ENCODE results near the gene BAZ1B. TPM values are rescaled to one million over a fixed set of nuclear protein-coding genes. Genes with fewer than 3 reads are reported as not detected.

Gene BAZ1B
- total and polyA plus RNA-seq, 9 of the 15 experiments (the other 6 are each of a cell fraction or from before 2014, with no cell fraction given): 15.0 to 134 (median 79.5) TPM

DNA sequence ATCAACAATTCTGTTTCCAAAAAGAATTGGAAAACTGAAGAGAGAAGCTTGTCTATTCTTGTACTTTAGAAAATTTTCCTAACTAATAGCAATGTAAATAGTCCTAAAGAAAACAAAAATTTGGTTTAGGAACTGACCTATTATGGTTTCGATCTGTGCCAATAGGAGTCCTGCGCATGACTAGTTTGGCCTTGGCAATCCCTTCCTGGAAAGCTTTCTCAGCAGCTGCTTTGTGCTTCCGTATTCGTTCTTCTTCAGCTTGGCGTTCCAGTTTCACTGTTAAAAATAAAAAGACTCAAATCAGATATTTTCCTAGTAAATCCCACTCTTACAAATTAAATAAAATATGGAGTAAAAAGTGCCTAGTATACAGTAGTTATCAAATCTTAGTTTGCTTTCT is 51.9 kb downstream of the BAZ1B start (continued):
- TF ChIP-seq ZMIZ1 (IDR thresholded peaks at IDR 0.05; ENCODE audit: low read depth in 2 of 2, low read length in 2 of 2): no peak
- no peak for TF ChIP-seq PHTF2 (CRISPR knock-in tag; IDR thresholded peaks at IDR 0.05)
- no peak for TF ChIP-seq ZNF311 (CRISPR knock-in tag; IDR thresholded peaks at IDR 0.05)
- no peak for TF ChIP-seq TEAD1 (CRISPR knock-in tag; IDR thresholded peaks at IDR 0.05)
- no peak for TF ChIP-seq STAG1 (CRISPR knock-in tag; IDR thresholded peaks at IDR 0.05; ENCODE audit: borderline replicate concordance)
- TF ChIP-seq, protein P1, sequence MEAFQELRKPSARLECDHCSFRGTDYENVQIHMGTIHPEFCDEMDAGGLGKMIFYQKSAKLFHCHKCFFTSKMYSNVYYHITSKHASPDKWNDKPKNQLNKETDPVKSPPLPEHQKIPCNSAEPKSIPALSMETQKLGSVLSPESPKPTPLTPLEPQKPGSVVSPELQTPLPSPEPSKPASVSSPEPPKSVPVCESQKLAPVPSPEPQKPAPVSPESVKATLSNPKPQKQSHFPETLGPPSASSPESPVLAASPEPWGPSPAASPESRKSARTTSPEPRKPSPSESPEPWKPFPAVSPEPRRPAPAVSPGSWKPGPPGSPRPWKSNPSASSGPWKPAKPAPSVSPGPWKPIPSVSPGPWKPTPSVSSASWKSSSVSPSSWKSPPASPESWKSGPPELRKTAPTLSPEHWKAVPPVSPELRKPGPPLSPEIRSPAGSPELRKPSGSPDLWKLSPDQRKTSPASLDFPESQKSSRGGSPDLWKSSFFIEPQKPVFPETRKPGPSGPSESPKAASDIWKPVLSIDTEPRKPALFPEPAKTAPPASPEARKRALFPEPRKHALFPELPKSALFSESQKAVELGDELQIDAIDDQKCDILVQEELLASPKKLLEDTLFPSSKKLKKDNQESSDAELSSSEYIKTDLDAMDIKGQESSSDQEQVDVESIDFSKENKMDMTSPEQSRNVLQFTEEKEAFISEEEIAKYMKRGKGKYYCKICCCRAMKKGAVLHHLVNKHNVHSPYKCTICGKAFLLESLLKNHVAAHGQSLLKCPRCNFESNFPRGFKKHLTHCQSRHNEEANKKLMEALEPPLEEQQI (IDR thresholded peaks at IDR 0.05): no peak
- TF ChIP-seq HEY1 (CRISPR knock-in tag; IDR thresholded peaks at IDR 0.05; ENCODE audit: borderline replicate concordance): no peak
- TF ChIP-seq, protein P2, sequence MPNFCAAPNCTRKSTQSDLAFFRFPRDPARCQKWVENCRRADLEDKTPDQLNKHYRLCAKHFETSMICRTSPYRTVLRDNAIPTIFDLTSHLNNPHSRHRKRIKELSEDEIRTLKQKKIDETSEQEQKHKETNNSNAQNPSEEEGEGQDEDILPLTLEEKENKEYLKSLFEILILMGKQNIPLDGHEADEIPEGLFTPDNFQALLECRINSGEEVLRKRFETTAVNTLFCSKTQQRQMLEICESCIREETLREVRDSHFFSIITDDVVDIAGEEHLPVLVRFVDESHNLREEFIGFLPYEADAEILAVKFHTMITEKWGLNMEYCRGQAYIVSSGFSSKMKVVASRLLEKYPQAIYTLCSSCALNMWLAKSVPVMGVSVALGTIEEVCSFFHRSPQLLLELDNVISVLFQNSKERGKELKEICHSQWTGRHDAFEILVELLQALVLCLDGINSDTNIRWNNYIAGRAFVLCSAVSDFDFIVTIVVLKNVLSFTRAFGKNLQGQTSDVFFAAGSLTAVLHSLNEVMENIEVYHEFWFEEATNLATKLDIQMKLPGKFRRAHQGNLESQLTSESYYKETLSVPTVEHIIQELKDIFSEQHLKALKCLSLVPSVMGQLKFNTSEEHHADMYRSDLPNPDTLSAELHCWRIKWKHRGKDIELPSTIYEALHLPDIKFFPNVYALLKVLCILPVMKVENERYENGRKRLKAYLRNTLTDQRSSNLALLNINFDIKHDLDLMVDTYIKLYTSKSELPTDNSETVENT (CRISPR knock-in tag; IDR thresholded peaks at IDR 0.05): no peak
- no peak for TF ChIP-seq SIN3A (IDR thresholded peaks at IDR 0.05; ENCODE audit: borderline replicate concordance in 2 of 2, control insufficient read depth in 1 of 2, low read depth in 2 of 2, low read length in 2 of 2)
- TF ChIP-seq ESRRB (CRISPR knock-in tag; IDR thresholded peaks at IDR 0.05; ENCODE audit: borderline replicate concordance): no peak
- TF ChIP-seq ZNF766 (CRISPR knock-in tag; conservative IDR thresholded peaks at IDR 0.05): no peak
- TF ChIP-seq, protein P3, sequence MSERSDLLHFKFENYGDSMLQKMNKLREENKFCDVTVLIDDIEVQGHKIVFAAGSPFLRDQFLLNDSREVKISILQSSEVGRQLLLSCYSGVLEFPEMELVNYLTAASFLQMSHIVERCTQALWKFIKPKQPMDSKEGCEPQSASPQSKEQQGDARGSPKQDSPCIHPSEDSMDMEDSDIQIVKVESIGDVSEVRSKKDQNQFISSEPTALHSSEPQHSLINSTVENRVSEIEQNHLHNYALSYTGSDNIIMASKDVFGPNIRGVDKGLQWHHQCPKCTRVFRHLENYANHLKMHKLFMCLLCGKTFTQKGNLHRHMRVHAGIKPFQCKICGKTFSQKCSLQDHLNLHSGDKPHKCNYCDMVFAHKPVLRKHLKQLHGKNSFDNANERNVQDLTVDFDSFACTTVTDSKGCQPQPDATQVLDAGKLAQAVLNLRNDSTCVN (CRISPR knock-in tag; IDR thresholded peaks at IDR 0.05): no peak
- no peak for TF ChIP-seq ZNF586 (CRISPR knock-in tag; conservative IDR thresholded peaks at IDR 0.05)
